Endothelial cell of umbilical vein (primary cell): ENCODE data around the gene CAMKK2.

Experiments
- EZH2 ChIP-seq: IDR thresholded peaks from 2 replicates; pipeline ENCODE4 v1.6.1; 2012; ENCODE audit warnings: borderline replicate concordance, low read depth, mild to moderate bottlenecking, moderate library complexity, low read length, inconsistent platforms; ENCODE audit not compliant: severe bottlenecking
- FOS ChIP-seq: IDR thresholded peaks from 2 replicates; pipeline ENCODE4 v1.6.1; 2011; ENCODE audit warnings: mild to moderate bottlenecking, low read length, moderate library complexity, borderline replicate concordance; ENCODE audit not compliant: insufficient read depth
- JUN ChIP-seq: IDR thresholded peaks from 2 replicates; pipeline ENCODE4 v1.6.1; 2011; ENCODE audit warnings: borderline replicate concordance, low read depth; ENCODE audit not compliant: insufficient read length, insufficient read depth
- POLR2A ChIP-seq: IDR thresholded peaks from 2 replicates; pipeline ENCODE4 v1.6.1; 2012; ENCODE audit warnings: low read depth, mild to moderate bottlenecking, control low read depth, low read length
- POLR2AphosphoS5 ChIP-seq: IDR thresholded peaks from 2 replicates; pipeline ENCODE4 v1.6.1; 2012; ENCODE audit warnings: low read depth, mild to moderate bottlenecking, control low read depth, low read length, moderate library complexity; ENCODE audit not compliant: insufficient read depth
- TF ChIP-seq, protein P1 (sequence below), 2 donors: IDR thresholded peaks; 1 replicate in 1 of 2; 2 replicates in 1 of 2; pipeline ENCODE4 v1.5.1; 2011; ENCODE audit warnings: low read length in 2 of 2, mild to moderate bottlenecking in 2 of 2, moderate library complexity in 2 of 2, control low read depth in 1 of 2, inconsistent platforms in 1 of 2, low read depth in 1 of 2; ENCODE audit not compliant: insufficient read depth in 1 of 2; ENCODE audit errors: extremely low read depth in 1 of 2
- TF ChIP-seq, protein P2 (sequence below): IDR thresholded peaks from 2 replicates; pipeline ENCODE4 v1.6.1; 2011; ENCODE audit not compliant: insufficient read depth, insufficient read length

DNA sequence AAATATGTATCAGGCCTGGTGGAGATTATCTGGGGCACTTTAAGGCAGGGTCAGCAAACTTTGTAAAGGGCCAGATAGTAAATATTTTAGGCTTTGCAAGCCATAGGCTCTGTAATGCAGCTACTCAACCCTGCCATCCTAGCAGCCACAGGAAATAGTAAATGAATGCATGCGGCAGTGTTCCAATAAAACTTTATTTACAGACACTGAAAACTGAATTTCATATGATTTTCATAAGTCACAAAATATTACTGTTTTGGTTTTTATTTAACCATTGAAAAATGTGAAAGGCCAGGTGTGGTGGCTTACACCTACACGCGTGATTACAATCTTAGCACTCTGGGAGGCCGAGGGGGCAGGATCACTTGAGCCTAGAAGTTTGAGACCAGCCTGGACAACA, 3.2 kb upstream of the CAMKK2 start:
- TF ChIP-seq, protein P1, sequence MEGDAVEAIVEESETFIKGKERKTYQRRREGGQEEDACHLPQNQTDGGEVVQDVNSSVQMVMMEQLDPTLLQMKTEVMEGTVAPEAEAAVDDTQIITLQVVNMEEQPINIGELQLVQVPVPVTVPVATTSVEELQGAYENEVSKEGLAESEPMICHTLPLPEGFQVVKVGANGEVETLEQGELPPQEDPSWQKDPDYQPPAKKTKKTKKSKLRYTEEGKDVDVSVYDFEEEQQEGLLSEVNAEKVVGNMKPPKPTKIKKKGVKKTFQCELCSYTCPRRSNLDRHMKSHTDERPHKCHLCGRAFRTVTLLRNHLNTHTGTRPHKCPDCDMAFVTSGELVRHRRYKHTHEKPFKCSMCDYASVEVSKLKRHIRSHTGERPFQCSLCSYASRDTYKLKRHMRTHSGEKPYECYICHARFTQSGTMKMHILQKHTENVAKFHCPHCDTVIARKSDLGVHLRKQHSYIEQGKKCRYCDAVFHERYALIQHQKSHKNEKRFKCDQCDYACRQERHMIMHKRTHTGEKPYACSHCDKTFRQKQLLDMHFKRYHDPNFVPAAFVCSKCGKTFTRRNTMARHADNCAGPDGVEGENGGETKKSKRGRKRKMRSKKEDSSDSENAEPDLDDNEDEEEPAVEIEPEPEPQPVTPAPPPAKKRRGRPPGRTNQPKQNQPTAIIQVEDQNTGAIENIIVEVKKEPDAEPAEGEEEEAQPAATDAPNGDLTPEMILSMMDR (IDR thresholded peaks at IDR 0.05; ENCODE audit: extremely low read depth in 1 of 2, insufficient read depth in 1 of 2, low read depth in 1 of 2, low read length in 2 of 2): no peak
- TF ChIP-seq POLR2A: no peak
- TF ChIP-seq POLR2AphosphoS5: no peak
- TF ChIP-seq, protein P2, sequence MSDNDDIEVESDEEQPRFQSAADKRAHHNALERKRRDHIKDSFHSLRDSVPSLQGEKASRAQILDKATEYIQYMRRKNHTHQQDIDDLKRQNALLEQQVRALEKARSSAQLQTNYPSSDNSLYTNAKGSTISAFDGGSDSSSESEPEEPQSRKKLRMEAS: no peak
- no peak for TF ChIP-seq EZH2
- TF ChIP-seq FOS: no peak
- TF ChIP-seq JUN: no peak
